Endothelial cell (in vitro differentiated cells): ENCODE measurements around the gene SEC16A. TPM values are rescaled to one million over a fixed set of nuclear protein-coding genes. Genes with fewer than 3 reads are reported as not detected.

Experiments
- DNase-seq: peaks from one replicate; pipeline ENCODE4 v3.0.0; 2021; ENCODE audit warnings: low spot score
- H3K27ac Mint-ChIP-seq: one replicate; pipeline ENCODE4 v1.8.0; 2021; ENCODE audit warnings: mixed read lengths, inconsistent platforms; ENCODE audit not compliant: unreplicated experiment
- H3K27me3 Mint-ChIP-seq: one replicate; pipeline ENCODE4 v1.8.0; 2021; ENCODE audit warnings: mild to moderate bottlenecking, moderate library complexity, mixed read lengths, inconsistent platforms; ENCODE audit not compliant: unreplicated experiment
- H3K36me3 Mint-ChIP-seq: one replicate; pipeline ENCODE4 v1.8.0; 2021; ENCODE audit warnings: mild to moderate bottlenecking, low read depth, mixed read lengths, inconsistent platforms; ENCODE audit not compliant: unreplicated experiment
- H3K4me1 Mint-ChIP-seq: one replicate; pipeline ENCODE4 v1.8.0; 2021; ENCODE audit warnings: mild to moderate bottlenecking, mixed read lengths, inconsistent platforms; ENCODE audit not compliant: unreplicated experiment
- H3K4me3 Mint-ChIP-seq: one replicate; pipeline ENCODE4 v1.8.0; 2021; ENCODE audit warnings: mild to moderate bottlenecking, mixed read lengths, inconsistent platforms; ENCODE audit not compliant: unreplicated experiment
- H3K9me3 Mint-ChIP-seq: one replicate; pipeline ENCODE4 v1.8.0; 2021; ENCODE audit warnings: mixed read lengths, inconsistent platforms; ENCODE audit not compliant: unreplicated experiment
- microRNA-seq: library from miRNA; unstranded; fragments of <30 nt; microRNA quantifications from one replicate; pipeline ENCODE4, GENCODE V29; 2020; ENCODE audit not compliant: unreplicated experiment
- total RNA-seq: library from RNA; stranded (reverse); fragmentation: NEBNext Ultra II Directional; extraction: Animal tissue kit (Norgen Biotek cat#: 25700); gene quantifications from one replicate; pipeline ENCODE4 v1.2.1, GENCODE V29; 2021; ENCODE audit not compliant: unreplicated experiment
- TF ChIP-seq, protein P1 (sequence below): fragments of 200-600 bp; sonication (generic); IDR thresholded peaks from one replicate; pipeline ENCODE4 v1.5.0; 2021; ENCODE audit warnings: antibody characterized with exemption; ENCODE audit not compliant: unreplicated experiment

SEC16A gene
- total RNA-seq, 1 donor from 2014 or later = 79.5 TPM

- no peak for DNase-seq
- H3K9me3 Mint-ChIP-seq = no peaks in the 10 kb centered on the region
- TF ChIP-seq, protein P1, sequence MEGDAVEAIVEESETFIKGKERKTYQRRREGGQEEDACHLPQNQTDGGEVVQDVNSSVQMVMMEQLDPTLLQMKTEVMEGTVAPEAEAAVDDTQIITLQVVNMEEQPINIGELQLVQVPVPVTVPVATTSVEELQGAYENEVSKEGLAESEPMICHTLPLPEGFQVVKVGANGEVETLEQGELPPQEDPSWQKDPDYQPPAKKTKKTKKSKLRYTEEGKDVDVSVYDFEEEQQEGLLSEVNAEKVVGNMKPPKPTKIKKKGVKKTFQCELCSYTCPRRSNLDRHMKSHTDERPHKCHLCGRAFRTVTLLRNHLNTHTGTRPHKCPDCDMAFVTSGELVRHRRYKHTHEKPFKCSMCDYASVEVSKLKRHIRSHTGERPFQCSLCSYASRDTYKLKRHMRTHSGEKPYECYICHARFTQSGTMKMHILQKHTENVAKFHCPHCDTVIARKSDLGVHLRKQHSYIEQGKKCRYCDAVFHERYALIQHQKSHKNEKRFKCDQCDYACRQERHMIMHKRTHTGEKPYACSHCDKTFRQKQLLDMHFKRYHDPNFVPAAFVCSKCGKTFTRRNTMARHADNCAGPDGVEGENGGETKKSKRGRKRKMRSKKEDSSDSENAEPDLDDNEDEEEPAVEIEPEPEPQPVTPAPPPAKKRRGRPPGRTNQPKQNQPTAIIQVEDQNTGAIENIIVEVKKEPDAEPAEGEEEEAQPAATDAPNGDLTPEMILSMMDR = no peak
- no peak overlapping the region for H3K4me3 Mint-ChIP-seq
- no peaks in the 10 kb centered on the region for H3K27me3 Mint-ChIP-seq
- no peak overlapping the region for H3K27ac Mint-ChIP-seq
- peaks cover 34% of the 10 kb centered on the region for H3K36me3 Mint-ChIP-seq
- no peaks in the 10 kb centered on the region for H3K4me1 Mint-ChIP-seq
These were observed 90.0 kb downstream of the SEC16A start for GRCh38 chr9:136392538-136393449.

DNA sequence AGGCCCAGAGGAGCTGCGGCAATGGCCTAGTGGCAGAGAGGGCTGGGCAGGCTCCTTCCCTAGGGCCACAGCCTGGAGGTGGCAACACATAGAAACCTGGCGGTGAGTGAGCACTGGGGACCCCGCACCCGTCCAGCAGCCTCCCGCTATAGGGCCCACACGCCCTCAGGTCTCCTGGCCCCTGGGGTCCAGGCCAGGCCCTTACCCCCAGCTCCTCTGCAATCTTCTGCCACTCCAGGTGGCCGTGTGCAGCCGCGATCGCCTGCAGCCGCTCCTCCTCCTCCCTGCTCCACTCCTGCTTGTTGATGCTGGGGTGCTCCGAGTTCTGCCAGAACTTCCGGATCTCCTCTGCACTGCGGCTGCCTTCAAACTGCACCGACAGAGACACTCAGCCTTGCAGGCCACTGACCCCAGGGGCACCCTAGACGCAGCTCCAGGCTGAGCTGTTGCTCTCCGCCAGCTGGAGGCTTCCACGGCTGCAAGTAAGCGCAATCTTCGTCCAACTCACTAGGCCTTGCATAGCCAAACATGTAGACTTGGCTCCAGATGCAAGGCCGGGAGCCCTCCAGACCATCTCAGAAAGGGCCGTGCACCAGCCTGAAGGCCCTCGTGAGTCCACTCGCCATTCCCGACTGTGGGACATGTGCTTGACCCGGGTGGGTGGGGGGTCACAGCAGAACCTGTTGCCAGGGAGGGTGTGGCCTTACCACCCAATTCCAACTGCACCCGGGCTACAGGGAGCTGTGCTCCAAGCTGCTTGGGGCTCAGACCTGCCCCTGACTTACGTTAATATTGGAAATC is 90.9 kb downstream of the SEC16A start:
- H3K9me3 Mint-ChIP-seq = no peaks in the 10 kb centered on the region
- peaks cover 36% of the 10 kb centered on the region for H3K36me3 Mint-ChIP-seq
- TF ChIP-seq, protein P1 = no peak
- H3K27ac Mint-ChIP-seq = no peak overlapping the region
- no peak overlapping the region for H3K4me3 Mint-ChIP-seq
- DNase-seq = no peak
- H3K27me3 Mint-ChIP-seq = no peaks in the 10 kb centered on the region
- no peaks in the 10 kb centered on the region for H3K4me1 Mint-ChIP-seq

Small RNAs within 50 kb of the gene (microRNA-seq; reads per million reads assigned to microRNA genes)
- 1.9 reads per million, percentile 28 among the genes with 10 or more reads in this experiment for gene MIR4673

Other genes with a start within 250 kb of the SEC16A start
- 14.0 TPM for gene QSOX2, start 237.2 kb downstream of the SEC16A start, total RNA-seq
- 0.05 TPM for gene CCDC187, start 178.9 kb downstream of the SEC16A start, total RNA-seq
- 31.7 TPM for gene GPSM1, start 155.5 kb downstream of the SEC16A start, total RNA-seq
- 14.5 TPM for gene DNLZ, start 119.3 kb downstream of the SEC16A start, total RNA-seq
- 0.41 TPM for gene CARD9, start 109.4 kb downstream of the SEC16A start, total RNA-seq
- gene SNAPC4, start 82.9 kb downstream of the SEC16A start, total RNA-seq = 13.5 TPM
- gene ENTR1, start 72.4 kb downstream of the SEC16A start, total RNA-seq = 45.0 TPM
- 61.3 TPM for gene PMPCA, start 72.4 kb downstream of the SEC16A start, total RNA-seq
- gene INPP5E, start 43.2 kb downstream of the SEC16A start, total RNA-seq = 23.6 TPM
- gene NOTCH1, start 63.0 kb upstream of the SEC16A start, total RNA-seq = 312 TPM
- gene EGFL7, start 179.9 kb upstream of the SEC16A start, total RNA-seq = 945 TPM
- gene AGPAT2, start 204.4 kb upstream of the SEC16A start, total RNA-seq = 38.9 TPM
- 293 TPM for gene DIPK1B, start 229.5 kb upstream of the SEC16A start, total RNA-seq